Gastrocnemius medialis (tissue), 4 donors: ENCODE data around the gene SNX10.

Experiments used
- CTCF ChIP-seq, 5 experiments: fragments of 450-650 bp in 3 of 5; fragments of 200-600 bp in 2 of 5; sonication (generic) in 2 of 5; IDR thresholded peaks in 4 of 5; conservative IDR thresholded peaks in 1 of 5; 1 replicate in 4 of 5; 2 replicates in 1 of 5; pipeline ENCODE4 v1.5.1; 2016 to 2019; ENCODE audit warnings: antibody characterized with exemption in 5 of 5, mild to moderate bottlenecking in 3 of 5, moderate library complexity in 3 of 5
- POLR2A ChIP-seq, 2 donors: fragments of 450-650 bp; IDR thresholded peaks; one replicate each; pipeline ENCODE4 v1.6.1; 2017; ENCODE audit warnings: antibody characterized with exemption in 2 of 2, mild to moderate bottlenecking in 2 of 2, moderate library complexity in 2 of 2

GRCh38 chr7:26403640-26404039 lies 112.0 kb downstream of the SNX10 start:
- TF ChIP-seq CTCF (IDR thresholded peaks at IDR 0.05 in 4 of 5, conservative IDR thresholded peaks at IDR 0.05 in 1 of 5), result no peak
- no peak for TF ChIP-seq POLR2A (IDR thresholded peaks at IDR 0.05)
